Activated gamma-delta T cell treated with Interleukin-2 at 50 U/mL for 16 hours (primary cell): ENCODE results near the gene LGALS4.
"Not testable (repeated sequence)": the region's sequence is repeated elsewhere in the genome, so short reads cannot be mapped to it uniquely, and the experiment has no call there.

ENCODE experiments used
- DNase-seq: peaks from one replicate; pipeline ENCODE4 v3.0.0-alpha.2; 2020

Gene LGALS4

DNA sequence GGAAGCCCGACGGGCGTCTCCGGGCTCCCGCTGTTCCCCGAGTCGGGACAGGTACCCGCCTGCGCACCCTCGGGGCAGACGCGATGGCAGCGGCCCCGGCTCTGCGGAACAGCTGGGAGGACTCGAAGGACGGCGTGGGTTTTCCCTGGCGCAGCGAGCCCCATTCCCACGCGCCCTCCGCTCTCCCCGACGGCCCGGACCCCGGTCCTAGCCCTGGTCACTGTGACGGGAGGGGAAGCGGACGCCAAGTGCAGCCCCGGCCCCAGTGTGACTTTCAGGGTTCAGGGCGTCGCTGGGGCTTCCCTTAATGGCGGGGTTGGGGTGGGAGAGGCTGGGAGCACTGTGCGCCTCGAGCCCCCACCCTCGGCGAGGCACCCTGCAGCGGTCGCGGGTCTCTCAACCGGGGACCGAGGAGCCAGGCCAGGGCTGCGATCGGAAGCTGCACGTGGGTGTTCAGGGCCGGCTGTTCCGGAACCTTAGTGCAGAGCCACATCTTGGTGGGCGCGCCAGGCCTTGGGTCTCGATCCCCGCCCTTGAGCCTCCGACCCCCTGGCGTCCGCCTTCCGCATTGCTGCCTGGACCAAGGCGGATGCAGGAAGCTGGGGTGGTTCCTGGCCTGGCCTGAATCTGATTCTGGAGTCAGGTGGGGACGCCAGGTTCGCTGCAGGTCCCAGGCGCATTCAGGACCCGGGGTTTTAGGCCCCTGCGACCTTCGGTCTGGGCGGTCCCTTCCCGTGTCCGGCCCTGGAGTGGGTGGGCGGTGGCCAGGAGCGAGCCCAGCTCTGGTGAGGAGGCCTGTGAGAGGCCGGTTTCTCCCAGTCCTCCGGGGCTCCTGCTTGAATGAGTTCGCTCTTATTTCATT is 20.3 kb downstream of the LGALS4 start:
- DNase-seq, result peak; percentile 57

DNA sequence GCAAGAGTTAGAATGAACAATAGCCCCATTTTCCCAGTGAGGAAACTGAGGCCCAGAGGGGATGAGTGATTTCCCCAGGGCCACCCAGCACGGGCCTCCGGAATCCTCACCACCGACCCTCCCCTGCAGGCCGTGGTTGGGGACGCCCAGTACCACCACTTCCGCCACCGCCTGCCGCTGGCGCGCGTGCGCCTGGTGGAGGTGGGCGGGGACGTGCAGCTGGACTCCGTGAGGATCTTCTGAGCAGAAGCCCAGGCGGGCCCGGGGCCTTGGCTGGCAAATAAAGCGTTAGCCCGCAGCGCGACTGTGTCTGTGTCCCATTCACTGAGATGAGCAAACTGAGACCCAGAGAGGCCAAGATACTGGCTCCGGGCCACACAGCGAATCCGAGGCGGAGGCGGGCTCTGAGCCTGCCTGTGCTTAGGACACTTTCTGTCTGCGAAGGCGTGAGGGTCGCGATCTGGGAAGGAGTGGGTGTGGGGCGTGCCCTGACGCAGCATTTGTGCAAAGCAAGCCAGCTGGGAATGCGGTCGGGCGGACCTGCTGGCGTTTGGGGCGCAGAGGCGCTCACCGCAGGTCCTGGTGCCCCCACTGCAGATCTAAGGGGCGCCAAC is 21.2 kb downstream of the LGALS4 start:
- not testable (repeated sequence) for DNase-seq

DNA sequence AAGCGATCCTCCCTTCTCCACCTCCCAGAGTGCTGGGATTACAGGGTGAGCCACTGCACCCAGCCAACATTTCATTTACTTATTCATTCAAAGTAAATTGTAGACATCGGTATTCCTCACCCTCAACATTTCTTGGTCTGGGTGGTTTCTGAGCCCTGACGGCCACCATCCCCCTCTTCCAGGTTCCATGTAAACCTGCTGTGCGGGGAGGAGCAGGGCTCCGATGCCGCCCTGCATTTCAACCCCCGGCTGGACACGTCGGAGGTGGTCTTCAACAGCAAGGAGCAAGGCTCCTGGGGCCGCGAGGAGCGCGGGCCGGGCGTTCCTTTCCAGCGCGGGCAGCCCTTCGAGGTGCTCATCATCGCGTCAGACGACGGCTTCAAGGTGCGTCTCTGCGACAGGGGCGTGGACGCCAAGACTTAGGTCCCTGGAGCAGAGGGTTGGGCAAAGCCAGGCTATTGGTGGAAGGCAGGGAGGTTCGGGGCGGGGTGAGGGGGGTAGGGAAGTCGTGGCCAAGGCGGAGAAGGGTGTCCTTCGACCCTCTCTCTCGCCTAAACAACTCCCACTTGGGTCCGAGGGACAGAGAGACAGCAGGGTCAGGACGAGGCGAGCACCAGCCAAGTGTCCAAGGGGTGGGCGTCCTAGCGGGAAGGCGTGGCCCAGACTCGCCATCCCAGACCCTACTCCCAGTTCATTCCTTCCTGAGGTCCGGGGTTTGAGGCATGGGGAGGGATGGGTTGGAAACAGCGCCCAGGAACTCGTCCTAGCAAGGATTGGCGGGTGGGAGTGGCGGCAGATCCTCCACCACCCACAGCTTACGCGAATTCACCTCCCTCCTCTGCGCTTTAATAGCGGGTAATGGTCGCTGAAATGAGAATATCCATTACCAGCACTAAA is 22.0 kb downstream of the LGALS4 start:
- DNase-seq, result not testable (repeated sequence)

DNA sequence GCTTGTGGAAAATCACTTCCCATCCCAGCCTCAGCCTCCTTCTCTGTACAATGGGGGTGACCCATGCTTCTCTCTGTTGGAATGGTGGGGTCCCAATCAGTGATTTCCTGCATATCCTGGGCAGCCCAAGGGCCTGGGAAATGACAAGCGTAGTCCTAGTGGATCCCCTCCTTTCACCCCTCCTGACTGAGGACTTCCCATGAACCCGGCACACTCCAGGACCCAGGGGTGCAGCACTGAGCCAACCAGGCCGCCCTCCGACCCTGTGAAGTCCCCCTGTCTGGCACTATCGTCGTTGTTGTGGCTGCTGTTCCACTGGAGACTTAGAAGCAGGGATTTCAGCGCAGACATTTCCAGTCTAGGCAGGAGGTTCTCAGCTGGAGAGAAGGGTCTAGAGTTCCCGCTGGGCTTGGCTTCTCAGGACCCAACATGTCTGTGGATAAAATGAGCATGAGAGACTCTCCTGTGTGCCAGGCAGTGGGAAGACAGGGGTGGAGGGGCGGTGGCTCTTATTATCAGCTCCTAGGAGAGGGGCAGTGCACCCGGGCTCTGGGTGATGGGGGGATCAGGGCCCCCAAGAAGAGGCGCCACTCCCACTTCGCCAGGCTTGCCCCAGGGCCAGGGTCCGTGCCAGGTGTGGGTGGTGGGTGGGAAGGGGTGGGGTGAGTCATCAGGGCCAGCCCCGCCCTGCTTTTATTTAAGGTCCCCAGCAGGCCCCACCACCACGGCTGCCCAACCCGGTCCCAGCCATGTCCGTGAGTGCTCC is 24.1 kb downstream of the LGALS4 start, which contains the start of gene LGALS7B:
LGALS7B (plus strand) TSS at position 723 of the 766 bp plus-strand sequence; CDS start at position 750, 27 bp downstream.
- no peak for DNase-seq

DNA sequence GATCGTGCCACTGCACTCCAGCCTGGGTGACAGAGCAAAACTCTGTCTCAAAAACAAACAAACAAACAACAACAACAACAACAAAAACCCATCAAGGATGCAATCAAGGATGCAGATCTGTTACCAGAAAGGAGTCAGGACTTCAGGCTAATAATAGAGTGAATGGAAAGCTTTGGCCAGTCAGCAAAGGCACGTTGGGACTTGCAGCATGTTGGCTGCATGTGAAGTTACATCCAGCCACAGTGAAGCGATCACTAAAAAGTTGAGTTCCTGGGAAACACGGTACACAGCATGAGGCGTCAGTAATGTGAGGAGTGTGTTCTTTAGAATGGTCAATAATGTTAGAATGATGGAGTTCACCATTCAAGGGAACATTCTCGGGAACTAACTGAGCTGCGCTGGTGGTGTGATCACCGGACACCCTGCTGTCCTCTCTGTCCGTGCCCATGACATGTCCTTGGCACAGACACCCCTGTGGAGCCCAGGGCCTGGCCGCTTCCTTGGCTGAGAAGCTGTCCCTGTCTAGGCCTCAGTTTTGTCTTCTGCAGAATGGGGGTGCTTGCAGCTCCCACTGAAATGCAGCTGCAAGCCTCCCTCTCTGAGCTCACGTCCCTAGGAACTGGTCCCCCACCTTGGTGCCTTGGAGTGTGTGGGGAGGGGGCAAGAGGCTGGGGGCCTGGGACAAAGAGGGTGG is 26.0 kb downstream of the LGALS4 start:
- DNase-seq, result no peak

DNA sequence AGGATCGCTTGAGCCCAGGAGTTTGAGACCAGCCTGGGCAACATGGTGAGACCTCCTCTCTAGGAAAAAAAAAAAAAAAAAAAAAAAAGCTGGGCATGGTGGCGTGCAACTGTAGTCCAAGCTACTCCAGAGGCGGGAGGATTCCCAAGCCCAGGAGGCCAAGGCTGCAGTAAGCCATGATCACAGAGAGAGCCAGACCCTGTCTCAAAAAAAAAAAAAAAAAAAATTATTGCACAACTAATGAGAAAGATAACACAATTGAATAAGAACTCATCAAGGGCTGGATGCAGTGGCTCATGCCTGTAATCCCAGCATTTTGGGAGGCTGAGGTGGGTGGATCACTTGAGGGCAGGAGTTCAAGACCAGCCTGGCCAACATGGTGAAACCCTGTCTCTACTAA is 26.7 kb downstream of the LGALS4 start:
- DNase-seq, result not testable (repeated sequence)

DNA sequence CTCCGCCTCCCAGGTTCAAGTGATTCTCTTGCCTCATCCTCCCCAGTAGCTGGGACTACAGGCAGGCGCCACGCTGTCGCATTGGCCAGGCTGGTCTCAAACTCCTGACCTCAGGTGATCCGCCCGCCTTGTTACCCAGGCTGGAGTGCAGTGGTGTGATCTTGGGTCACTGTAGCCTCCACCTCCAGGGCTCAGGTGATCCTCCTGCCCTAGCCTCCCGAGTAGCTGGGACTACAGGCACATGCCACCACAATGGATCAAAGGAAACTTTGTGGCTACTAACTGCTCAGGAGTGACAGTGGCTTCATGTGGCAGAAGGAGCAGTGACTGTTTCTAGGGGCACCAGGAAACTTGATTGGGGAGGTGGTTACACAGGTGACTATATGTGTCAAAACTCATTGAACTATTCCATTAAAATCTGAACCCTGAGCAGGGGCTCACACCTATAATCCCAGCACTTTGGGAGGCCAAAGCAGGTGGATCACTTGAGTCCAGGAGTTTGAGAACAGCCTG is 27.5 kb downstream of the LGALS4 start:
- DNase-seq, result no peak

DNA sequence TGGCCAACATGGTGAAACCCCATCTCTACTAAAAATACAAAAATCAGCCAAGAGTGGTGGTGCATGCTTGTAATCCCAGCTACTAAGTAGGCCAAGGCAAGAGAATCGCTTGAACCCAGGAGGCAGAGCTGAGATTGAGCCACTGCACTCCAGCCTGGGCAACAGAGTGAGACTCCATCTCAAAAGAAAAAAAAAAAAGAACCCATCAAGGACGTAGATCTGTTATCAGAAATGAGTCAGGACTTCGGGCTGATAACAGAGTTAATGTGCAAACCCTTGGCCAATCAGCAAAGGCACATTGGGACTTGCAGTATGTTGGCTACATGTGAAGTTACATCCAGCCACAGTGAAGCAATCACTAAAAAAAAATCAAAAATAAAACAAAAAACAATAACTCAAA is 28.5 kb downstream of the LGALS4 start:
- no peak for DNase-seq

DNA sequence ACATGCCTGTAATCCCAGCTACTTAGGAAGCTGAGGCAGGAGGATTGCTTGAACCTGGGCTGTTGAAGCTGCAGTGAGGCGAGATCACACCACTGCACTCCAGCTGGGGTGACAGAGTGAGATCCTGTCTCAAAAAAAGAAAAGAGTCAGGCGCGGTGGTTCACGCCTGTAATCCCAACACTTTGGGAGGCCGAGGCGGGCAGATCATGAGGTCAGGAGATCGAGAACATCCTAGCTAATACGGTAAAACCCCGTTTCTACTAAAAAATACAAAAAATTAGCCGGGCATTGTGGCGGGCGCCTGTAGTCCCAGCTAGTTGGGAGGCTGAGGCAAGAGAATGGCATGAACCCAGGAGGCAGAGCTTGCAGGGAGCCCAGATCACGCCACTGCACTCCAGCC is 30.5 kb downstream of the LGALS4 start:
- not testable (repeated sequence) for DNase-seq

DNA sequence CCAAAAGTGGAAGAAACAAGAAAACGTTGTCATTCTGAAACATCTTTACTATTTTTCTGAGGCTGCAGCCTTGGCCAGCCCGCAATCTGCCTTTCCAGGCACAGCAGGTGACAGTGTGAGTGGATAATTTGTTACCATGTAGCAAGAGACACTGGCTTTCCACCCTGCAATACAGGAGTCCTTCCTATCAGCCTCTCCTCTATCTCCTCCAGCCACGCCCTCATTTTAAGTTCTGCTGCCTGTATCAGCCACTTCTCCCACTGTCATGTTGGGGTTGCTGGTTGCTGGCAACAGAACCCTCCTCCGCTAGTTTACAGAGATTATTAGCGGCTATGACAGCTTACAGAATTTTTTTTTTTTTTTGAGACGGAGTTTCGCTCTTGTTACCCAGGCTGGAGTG is 31.7 kb downstream of the LGALS4 start:
- no peak for DNase-seq

DNA sequence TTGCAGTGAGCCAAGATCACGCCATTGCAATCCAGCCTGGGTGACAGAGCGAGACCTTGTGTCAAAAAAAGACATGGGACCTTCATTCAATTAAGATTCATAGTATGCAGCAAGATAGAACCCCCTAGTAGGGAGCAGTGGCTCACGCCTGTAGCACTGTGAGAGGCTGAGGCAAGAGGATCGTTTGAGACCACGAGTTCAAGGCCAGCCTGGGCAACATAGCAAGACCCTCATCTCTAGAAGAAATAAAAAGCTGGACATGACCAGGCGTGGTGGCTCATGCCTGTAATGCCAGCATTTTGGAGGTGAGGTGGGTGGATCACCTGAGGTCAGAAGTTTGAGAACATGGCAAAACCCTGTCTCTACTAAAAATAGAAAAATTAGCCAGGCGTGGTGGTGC is 32.3 kb downstream of the LGALS4 start:
- DNase-seq, result no peak

DNA sequence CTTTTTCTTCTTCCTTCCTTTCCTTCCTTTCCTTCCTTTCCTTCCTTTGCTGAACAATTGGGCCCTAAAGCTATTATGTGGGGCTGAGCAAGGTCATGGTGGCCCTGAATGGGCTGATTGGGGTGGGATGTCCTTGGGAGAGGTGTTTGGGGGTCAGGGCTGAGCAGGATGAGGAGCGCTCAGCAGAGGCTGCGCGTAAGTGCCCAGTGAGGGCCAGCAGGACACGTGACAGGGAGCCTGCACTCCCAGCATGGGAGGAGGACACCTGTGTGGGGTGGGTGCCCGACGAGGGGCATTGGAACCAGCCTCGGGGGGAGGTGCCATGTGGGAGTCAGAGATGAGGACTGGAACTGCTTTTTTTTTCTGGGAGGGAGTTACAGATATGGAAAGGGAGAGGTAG is 34.0 kb downstream of the LGALS4 start:
- DNase-seq, result no peak

DNA sequence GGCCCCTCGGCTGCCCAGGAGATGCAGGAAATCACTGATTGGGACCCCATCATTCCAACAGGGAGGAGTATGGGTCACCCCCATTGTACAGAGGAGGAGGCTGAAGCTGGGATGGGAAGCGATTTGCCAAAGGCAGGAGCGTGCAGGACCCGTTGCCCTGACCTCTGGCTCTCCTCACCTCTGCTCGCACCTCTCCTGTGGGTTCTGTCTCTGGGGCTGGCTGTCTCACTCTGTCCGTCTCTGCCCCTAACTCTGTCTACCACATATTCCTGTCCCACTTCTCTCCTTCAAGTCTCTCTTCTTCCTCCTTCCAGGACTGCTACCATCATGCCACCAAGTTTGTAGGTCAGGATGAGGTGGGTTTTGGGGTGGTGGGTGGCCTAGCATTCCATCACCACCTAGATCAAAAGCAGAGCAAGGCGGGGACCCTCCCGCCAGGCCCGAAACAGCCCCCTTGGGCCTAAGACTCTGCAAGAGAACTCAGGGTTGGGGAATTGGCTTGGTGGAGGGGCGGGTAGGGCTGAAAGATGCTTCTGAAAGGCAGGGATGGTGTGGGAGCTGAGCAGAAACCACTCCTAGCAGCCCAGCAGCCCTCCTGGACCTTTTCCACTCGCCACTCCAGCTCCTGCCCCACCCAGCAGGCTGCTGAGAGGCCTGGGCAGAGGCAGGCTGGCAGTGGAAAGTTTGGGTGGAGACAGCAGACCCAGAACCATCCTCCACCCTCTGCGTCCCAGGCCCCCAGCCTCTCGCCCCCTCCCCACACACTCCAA is 38.4 kb downstream of the LGALS4 start:
- no peak for DNase-seq

DNA sequence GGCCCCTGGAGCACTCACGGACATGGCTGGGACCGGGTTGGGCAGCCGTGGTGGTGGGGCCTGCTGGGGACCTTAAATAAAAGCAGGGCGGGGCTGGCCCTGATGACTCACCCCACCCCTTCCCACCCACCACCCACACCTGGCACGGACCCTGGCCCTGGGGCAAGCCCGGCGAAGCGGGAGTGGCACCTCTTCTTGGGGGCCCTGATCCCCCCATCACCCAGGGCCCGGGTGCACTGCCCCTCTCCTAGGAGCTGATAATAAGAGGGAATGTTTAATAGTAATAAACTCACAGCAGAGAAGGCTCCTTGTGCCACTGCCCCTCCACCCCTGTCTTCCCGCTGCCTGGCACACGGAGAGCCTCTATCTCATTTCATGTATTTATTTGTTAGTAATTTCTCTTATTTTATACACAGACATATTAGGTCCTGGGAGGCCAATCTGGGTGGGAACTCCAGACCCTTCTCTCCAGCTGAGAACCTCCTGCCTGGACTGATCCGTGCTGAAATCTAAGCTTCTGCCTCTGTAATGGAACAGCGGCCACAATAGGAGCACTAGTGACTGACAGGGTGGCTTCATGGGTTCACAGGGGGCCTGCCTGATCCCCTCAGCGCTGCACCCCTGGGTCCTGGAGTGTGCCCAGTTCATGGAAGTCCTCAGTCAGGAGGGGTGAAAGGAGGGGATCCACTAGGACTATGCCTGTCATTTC is 39.1 kb downstream of the LGALS4 start, which contains the start of gene LGALS7:
LGALS7 (minus strand) TSS at position 49 of the 709 bp plus-strand sequence; CDS start at position 24, 25 bp downstream.
- DNase-seq, result no peak

DNA sequence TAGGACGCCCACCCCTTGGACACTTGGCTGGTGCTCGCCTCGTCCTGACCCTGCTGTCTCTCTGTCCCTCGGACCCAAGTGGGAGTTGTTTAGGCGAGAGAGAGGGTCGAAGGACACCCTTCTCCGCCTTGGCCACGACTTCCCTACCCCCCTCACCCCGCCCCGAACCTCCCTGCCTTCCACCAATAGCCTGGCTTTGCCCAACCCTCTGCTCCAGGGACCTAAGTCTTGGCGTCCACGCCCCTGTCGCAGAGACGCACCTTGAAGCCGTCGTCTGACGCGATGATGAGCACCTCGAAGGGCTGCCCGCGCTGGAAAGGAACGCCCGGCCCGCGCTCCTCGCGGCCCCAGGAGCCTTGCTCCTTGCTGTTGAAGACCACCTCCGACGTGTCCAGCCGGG is 41.2 kb downstream of the LGALS4 start:
- not testable (repeated sequence) for DNase-seq

DNA sequence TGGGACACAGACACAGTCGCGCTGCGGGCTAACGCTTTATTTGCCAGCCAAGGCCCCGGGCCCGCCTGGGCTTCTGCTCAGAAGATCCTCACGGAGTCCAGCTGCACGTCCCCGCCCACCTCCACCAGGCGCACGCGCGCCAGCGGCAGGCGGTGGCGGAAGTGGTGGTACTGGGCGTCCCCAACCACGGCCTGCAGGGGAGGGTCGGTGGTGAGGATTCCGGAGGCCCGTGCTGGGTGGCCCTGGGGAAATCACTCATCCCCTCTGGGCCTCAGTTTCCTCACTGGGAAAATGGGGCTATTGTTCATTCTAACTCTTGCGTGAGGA is 41.8 kb downstream of the LGALS4 start:
- DNase-seq, result not testable (repeated sequence)

DNA sequence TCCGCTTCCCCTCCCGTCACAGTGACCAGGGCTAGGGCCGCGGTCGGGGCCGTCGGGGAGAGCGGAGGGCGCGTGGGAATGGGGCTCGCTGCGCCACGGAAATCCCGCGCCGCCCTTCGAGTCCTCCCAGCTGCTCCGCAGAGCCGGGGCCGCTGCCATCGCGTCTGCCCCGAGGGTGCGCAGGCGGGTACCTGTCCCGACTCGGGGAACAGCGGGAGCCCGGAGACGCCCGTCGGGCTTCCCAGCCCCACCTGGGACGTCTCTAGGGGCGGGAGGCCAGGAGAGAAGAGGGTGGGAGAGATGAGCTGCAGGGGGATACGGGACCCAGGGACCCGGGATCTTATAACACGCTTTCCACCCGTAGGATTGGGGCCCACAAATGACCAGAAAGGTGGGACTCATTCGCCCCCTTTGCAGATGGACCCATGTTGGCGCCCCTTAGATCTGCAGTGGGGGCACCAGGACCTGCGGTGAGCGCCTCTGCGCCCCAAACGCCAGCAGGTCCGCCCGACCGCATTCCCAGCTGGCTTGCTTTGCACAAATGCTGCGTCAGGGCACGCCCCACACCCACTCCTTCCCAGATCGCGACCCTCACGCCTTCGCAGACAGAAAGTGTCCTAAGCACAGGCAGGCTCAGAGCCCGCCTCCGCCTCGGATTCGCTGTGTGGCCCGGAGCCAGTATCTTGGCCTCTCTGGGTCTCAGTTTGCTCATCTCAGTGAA is 42.4 kb downstream of the LGALS4 start:
- not testable (repeated sequence) for DNase-seq

DNA sequence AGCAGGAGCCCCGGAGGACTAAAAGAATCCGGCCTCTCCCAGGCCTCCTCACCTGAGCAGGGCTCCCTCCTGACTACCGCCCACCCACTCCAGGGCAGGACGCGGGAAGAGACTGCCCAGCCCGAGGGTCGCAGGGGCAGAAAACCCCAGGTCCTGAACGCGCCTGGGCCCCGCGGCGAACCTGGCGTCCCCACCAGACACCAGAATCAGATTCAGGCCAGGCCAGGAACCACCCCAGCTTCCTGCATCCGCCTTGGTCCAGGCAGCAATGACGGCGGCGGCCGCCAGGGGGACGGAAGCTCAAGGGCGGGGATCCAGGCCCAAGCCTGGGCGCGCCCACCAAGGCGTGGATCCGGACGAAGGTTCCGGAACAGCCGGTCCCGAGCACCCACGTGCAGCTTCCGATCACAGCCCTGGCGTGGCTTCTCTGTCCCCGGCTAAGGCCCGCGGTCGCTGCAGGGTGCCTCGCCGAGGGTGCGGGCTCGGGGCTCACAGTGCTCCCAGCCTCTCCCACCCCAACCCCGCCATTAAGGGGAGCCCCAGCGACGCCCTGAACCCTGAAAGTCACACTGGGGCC is 43.0 kb downstream of the LGALS4 start:
- DNase-seq, result peak; percentile 96
